Karpas-422 (cell line): ENCODE measurements around the gene PPRC1. TPM values are rescaled to one million over a fixed set of nuclear protein-coding genes. Genes with fewer than 3 reads are reported as not detected.

ENCODE experiments used
- DNase-seq: peaks from one replicate; pipeline ENCODE4 v3.0.0-alpha.2; 2015
- H2AFZ ChIP-seq: fragments of 200-600 bp; sonication (generic); 2 replicates; pipeline ENCODE4 v1.6.1; 2014; ENCODE audit warnings: antibody characterized with exemption, low read length, mixed read lengths
- H3K27ac ChIP-seq: fragments of 200-600 bp; sonication (generic); 2 replicates; pipeline ENCODE4 v1.5.1; 2014; ENCODE audit warnings: mild to moderate bottlenecking, low read length, moderate library complexity
- H3K27me3 ChIP-seq: fragments of 200-600 bp; sonication (generic); 2 replicates; pipeline ENCODE4 v1.6.1; 2014; ENCODE audit warnings: low read length, mixed read lengths
- H3K36me3 ChIP-seq: fragments of 200-600 bp; sonication (generic); 2 replicates; pipeline ENCODE4 v1.6.1; 2014; ENCODE audit warnings: low read length, mixed read lengths; ENCODE audit not compliant: insufficient read depth
- H3K4me1 ChIP-seq: fragments of 200-600 bp; sonication (generic); 2 replicates; pipeline ENCODE4 v1.6.1; 2014; ENCODE audit warnings: mild to moderate bottlenecking, low read length, mixed read lengths
- H3K4me2 ChIP-seq: fragments of 200-600 bp; sonication (generic); 2 replicates; pipeline ENCODE4 v1.6.1; 2014; ENCODE audit warnings: low read length, low read depth, mild to moderate bottlenecking; ENCODE audit not compliant: poor library complexity, severe bottlenecking
- H3K4me3 ChIP-seq: fragments of 200-600 bp; sonication (generic); 2 replicates; pipeline ENCODE4 v1.5.1; 2014; ENCODE audit warnings: mild to moderate bottlenecking, antibody characterized with exemption, low read length, mixed read lengths
- H3K79me2 ChIP-seq: fragments of 200-600 bp; sonication (generic); 2 replicates; pipeline ENCODE4 v1.6.1; 2014; ENCODE audit warnings: mild to moderate bottlenecking, low read length, mixed read lengths
- H3K9ac ChIP-seq: fragments of 200-600 bp; sonication (generic); 2 replicates; pipeline ENCODE4 v1.6.0; 2014; ENCODE audit warnings: low read length
- H3K9me2 ChIP-seq: fragments of 200-600 bp; sonication (generic), shearing (Covaris generic); replicated peaks from 2 replicates; pipeline ENCODE4 v1.6.0; 2014; ENCODE audit warnings: mild to moderate bottlenecking, low read length, moderate library complexity; ENCODE audit not compliant: insufficient read depth
- H3K9me3 ChIP-seq: fragments of 300-700, 200-600 bp; sonication (generic); 2 replicates; pipeline ENCODE4 v1.6.1; 2014; ENCODE audit warnings: low read length, mixed read lengths
- H4K20me1 ChIP-seq: fragments of 200-600 bp; sonication (generic); 2 replicates; pipeline ENCODE4 v1.6.1; 2014; ENCODE audit warnings: mild to moderate bottlenecking, antibody characterized with exemption, low read length, low read depth; ENCODE audit not compliant: insufficient read depth
- total RNA-seq: library from RNA; depleted of rRNA; stranded (reverse); fragments of >200 nt; shearing (Covaris generic); gene quantifications from 2 replicates; pipeline ENCODE4 v1.2.3, GENCODE V29; 2014; ENCODE audit warnings: low replicate concordance

The PPRC1 gene
- total RNA-seq, 1 experiment from 2014 or later = 8.6 TPM

GRCh38 chr10:102121739-102122372, 11.0 kb upstream of the PPRC1 start:
- no peak overlapping the region for H3K9ac ChIP-seq
- peak; percentile 31 for DNase-seq
- H3K36me3 ChIP-seq = no peaks in the 10 kb centered on the region

DNA sequence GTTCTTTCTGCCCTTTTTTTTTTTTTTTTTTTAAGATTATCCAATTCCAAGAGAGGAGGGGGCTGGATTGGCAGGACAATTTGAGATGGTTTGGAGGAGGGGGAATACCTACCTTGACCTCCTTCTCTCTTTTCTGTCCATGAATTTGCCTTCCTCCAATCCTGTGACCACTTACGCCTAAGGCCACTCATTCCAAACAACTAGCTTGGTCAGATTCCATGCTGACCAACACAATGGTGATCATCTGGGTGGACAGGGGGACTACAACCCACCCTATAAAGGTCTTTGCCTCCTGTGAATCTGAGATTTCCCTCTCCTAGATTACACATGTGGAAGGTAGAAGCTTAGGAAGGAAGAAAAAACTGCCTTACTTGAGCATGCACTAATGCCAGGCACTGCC, 10.4 kb upstream of the PPRC1 start:
- Histone ChIP-seq H4K20me1 (no peaks in the 10 kb centered on the region), H3K9ac (no peak overlapping the region), H3K9me2 (no peaks in the 10 kb centered on the region), H3K4me2 (no peak overlapping the region), H2AFZ (no peak overlapping the region), H3K27me3 (no peaks in the 10 kb centered on the region), H3K4me1 (peaks cover 28% of the 10 kb centered on the region), H3K79me2 (peaks cover 24% of the 10 kb centered on the region), H3K27ac (no peak overlapping the region), H3K36me3 (no peaks in the 10 kb centered on the region), H3K9me3 (no peaks in the 10 kb centered on the region), H3K4me3 (no peak overlapping the region)
- DNase-seq = peak; percentile 23

More at GRCh38 chr10:102121739-102122372, 11.0 kb upstream of the PPRC1 start:
- Histone ChIP-seq H2AFZ (no peak overlapping the region), H3K79me2 (peaks cover 30% of the 10 kb centered on the region), H4K20me1 (no peaks in the 10 kb centered on the region), H3K9me3 (no peaks in the 10 kb centered on the region), H3K4me2 (peak overlapping the region; percentile 84), H3K4me3 (no peak overlapping the region), H3K27ac (no peak overlapping the region), H3K27me3 (no peaks in the 10 kb centered on the region), H3K9me2 (no peaks in the 10 kb centered on the region), H3K4me1 (peaks cover 34% of the 10 kb centered on the region)

GRCh38 chr10:102123223-102123622, 9.6 kb upstream of the PPRC1 start:
- no peaks in the 10 kb centered on the region for H3K36me3 ChIP-seq
- no peak overlapping the region for H3K4me2 ChIP-seq

DNA sequence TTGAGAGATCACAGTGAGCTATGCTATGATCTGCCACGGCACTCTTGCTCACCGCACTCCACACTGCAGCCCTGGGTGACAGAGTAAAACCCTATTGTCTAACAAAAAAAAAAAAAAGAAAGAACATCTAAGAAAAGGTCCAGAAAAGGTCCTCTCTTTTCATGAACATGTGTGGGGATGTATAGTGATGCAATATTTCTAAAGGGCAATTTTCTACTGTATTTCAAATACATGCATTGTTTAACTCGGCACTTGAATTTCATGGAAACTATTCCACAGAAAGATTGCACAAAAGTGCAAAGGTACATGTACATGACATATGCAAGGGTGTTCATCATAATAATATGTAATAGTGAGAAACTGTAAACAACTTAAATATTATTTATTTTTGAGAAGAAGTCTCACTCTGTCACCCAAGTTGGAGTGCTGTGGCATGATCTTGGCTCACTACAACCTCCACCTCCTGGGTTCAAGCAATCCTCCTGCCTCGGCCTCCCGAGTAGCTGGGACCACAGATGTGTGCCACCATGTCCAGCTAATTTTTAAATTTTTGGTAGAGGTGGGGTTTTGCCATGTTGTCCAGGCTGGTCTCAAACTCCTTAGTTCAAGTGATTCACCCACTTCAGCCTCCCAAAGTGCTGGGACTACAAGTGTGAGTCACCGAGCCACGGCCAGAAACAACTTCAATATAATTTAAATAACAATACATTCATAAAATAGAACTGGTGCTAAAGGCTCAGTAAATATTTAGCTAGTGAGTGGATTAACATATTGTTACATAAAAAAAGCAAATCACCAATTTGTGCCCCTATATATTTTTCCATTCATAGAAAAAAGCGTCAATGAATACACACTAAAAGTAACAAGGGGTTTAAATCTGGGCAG, 1.3 kb upstream of the PPRC1 start:
- H2AFZ ChIP-seq = peak overlapping the region; percentile 94
- H3K9me2 ChIP-seq = no peaks in the 10 kb centered on the region
- H3K9me3 ChIP-seq = no peaks in the 10 kb centered on the region
- H3K9ac ChIP-seq = peak overlapping the region; percentile 61
- peaks cover 20% of the 10 kb centered on the region for H3K4me1 ChIP-seq
- no peak for DNase-seq
- no peaks in the 10 kb centered on the region; the same call in 1 of the 2 replicates for H4K20me1 ChIP-seq
- H3K27ac ChIP-seq = peak overlapping the region; percentile 39; the same call in 1 of the 2 replicates
- H3K36me3 ChIP-seq = no peaks in the 10 kb centered on the region; the same call in 1 of the 2 replicates
- no peaks in the 10 kb centered on the region for H3K27me3 ChIP-seq
- peak overlapping the region; percentile 73 for H3K4me2 ChIP-seq
- no peak overlapping the region for H3K4me3 ChIP-seq
- H3K79me2 ChIP-seq = peaks cover 36% of the 10 kb centered on the region

More at GRCh38 chr10:102123223-102123622, 9.6 kb upstream of the PPRC1 start:
- Histone ChIP-seq H3K27ac (no peak overlapping the region), H3K9me2 (no peaks in the 10 kb centered on the region), H3K9ac (no peak overlapping the region), H2AFZ (no peak overlapping the region), H4K20me1 (no peaks in the 10 kb centered on the region), H3K9me3 (no peaks in the 10 kb centered on the region), H3K27me3 (no peaks in the 10 kb centered on the region), H3K4me3 (no peak overlapping the region), H3K79me2 (peaks cover 16% of the 10 kb centered on the region), H3K4me1 (peaks cover 20% of the 10 kb centered on the region)
- no peak for DNase-seq

GRCh38 chr10:102132193-102132562, 662 bp upstream of the PPRC1 start:
- DNase-seq = no peak
- Histone ChIP-seq H3K9me3 (no peaks in the 10 kb centered on the region), H3K27ac (peak overlapping the region; percentile 39; the same call in 1 of the 2 replicates), H2AFZ (peak overlapping the region; percentile 94), H3K4me3 (peak overlapping the region; percentile 94), H3K4me2 (peak overlapping the region; percentile 73), H3K27me3 (no peaks in the 10 kb centered on the region), H3K79me2 (peaks cover 42% of the 10 kb centered on the region), H3K36me3 (no peaks in the 10 kb centered on the region; the same call in 1 of the 2 replicates), H3K9me2 (no peaks in the 10 kb centered on the region), H3K4me1 (peaks cover 20% of the 10 kb centered on the region), H4K20me1 (no peaks in the 10 kb centered on the region; the same call in 1 of the 2 replicates), H3K9ac (peak overlapping the region; percentile 61)

DNA sequence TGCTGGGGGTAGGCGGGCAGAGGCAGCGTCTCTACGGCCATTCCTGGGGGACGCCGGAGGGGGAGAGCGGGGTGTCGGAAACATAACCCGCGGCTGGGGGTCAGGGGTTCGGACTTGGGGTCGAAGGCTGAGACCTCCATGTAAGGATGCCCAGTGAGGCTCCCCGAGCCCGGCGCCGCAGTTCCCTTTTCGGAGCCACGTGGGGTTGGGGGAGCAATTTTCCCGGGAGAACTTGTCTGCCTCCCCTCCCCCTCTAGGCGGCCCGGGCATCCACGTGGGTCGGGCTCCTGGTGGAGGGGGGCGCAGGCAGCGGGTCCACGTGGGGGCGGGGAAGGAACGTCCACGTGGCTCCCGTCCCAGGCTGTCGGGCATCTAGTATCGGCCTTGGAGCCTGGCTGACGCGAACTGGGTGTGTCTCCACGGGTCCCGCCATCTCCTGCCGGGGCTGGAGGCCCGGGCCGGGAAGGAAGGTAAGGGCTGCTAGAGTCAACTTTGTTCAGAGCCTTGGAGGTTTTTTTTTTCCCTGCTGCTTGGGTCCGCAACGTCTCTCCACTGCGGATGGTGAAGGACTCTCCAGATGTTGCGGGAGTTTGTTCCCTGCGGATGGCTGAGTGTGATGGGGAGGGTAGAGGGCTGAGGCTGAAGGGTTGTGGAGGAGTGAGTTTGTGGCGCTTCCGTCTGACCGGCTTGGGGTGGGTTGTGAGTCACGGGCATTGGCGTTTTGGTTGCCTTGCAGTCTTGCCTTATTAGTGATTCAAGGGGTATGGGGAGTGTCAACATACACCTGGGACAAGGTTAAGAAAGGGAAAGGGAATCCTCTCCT, 744 bp downstream of the PPRC1 start:
- Histone ChIP-seq H3K79me2 (peaks cover 56% of the 10 kb centered on the region), H3K4me3 (peak overlapping the region; percentile 94), H3K27ac (peak overlapping the region; percentile 72), H3K9me2 (no peaks in the 10 kb centered on the region), H3K9me3 (no peaks in the 10 kb centered on the region), H3K27me3 (no peaks in the 10 kb centered on the region), H3K36me3 (no peaks in the 10 kb centered on the region; the same call in 1 of the 2 replicates), H4K20me1 (no peaks in the 10 kb centered on the region; the same call in 1 of the 2 replicates), H3K9ac (peak overlapping the region; percentile 92), H3K4me1 (peaks cover 20% of the 10 kb centered on the region), H2AFZ (no peak overlapping the region), H3K4me2 (peak overlapping the region; percentile 73)
- peak; percentile 86 for DNase-seq

DNA sequence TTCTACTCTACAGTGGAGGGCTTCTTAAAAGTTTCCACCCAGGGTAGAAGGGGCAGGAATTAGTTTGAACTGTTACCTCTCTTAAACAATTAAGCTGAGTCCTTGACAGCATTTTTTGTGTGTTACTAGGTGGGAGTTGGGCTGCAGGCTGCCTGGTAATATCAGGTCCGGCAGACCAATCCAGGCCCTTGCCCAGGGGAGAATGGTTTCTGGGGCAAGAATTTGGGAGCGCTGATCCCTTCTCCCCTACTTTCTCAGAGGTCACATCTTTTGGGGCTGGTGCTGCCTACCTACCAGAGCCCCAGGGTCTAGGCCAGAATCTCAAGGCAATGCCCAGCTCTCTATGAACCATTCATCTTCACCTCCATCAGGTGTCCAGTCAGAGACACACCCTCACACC, 1.6 kb downstream of the PPRC1 start:
- Histone ChIP-seq H3K79me2 (peaks cover 58% of the 10 kb centered on the region), H3K27ac (peak overlapping the region; percentile 72; the same call in 1 of the 2 replicates), H3K36me3 (no peaks in the 10 kb centered on the region; the same call in 1 of the 2 replicates), H3K9me3 (no peaks in the 10 kb centered on the region), H2AFZ (no peak overlapping the region), H3K4me3 (peak overlapping the region; percentile 94), H3K9ac (peak overlapping the region; percentile 92), H3K9me2 (no peaks in the 10 kb centered on the region), H3K4me2 (peak overlapping the region; percentile 73), H4K20me1 (no peaks in the 10 kb centered on the region; the same call in 1 of the 2 replicates), H3K4me1 (peaks cover 20% of the 10 kb centered on the region), H3K27me3 (no peaks in the 10 kb centered on the region)
- DNase-seq = no peak
